OCI-LY7 (cell line): Measurements from ENCODE around the gene VAT1. TPM values are rescaled to one million over a fixed set of nuclear protein-coding genes. Genes with fewer than 3 reads are reported as not detected.

Source experiments
- total RNA-seq, 2 experiments: library from RNA; depleted of rRNA in 1 of 2; stranded (reverse); fragments of >200 nt in 1 of 2; shearing (Covaris generic) in 1 of 2; gene quantifications; 2 replicates each; pipeline ENCODE4 v1.2.3, GENCODE V29; 2014 to 2022

Gene VAT1
- total RNA-seq, 2 experiments from 2014 or later = 26.2 to 51.3 TPM

Other genes starting within 250 kb of the VAT1 start
- gene VPS25, start 248.9 kb downstream of the VAT1 start, total RNA-seq (2014; rRNA removed; shearing (Covaris generic)) = 70.7 and 78.4 TPM in 2 replicates
- gene VPS25, start 248.9 kb downstream of the VAT1 start, total RNA-seq (2022) = 83.9 and 84.1 TPM in 2 replicates
- gene WNK4, start 241.8 kb downstream of the VAT1 start, total RNA-seq (2014; rRNA removed; shearing (Covaris generic)) = 1.2 and 2.4 TPM in 2 replicates
- gene WNK4, start 241.8 kb downstream of the VAT1 start, total RNA-seq (2022) = 8.3 and 10.9 TPM in 2 replicates
- gene COA3, start 223.7 kb downstream of the VAT1 start, total RNA-seq (2014; rRNA removed; shearing (Covaris generic)) = 36.6 and 38.2 TPM in 2 replicates
- 32.1 and 34.9 TPM in 2 replicates for gene COA3, start 223.7 kb downstream of the VAT1 start, total RNA-seq (2022)
- gene CNTD1, start 223.5 kb downstream of the VAT1 start, total RNA-seq (2014; rRNA removed; shearing (Covaris generic)) = 0.06 TPM in 1 of 2 replicates, not detected in the other
- not detected in 2 replicates for gene CNTD1, start 223.5 kb downstream of the VAT1 start, total RNA-seq (2022)
- gene BECN1, start 198.1 kb downstream of the VAT1 start, total RNA-seq (2014; rRNA removed; shearing (Covaris generic)) = 75.7 and 103 TPM in 2 replicates
- 73.2 and 78.8 TPM in 2 replicates for gene BECN1, start 198.1 kb downstream of the VAT1 start, total RNA-seq (2022)
- gene PSME3, start 189.0 kb downstream of the VAT1 start, total RNA-seq (2014; rRNA removed; shearing (Covaris generic)) = 80.3 and 81.9 TPM in 2 replicates
- gene PSME3, start 189.0 kb downstream of the VAT1 start, total RNA-seq (2022) = 122 and 167 TPM in 2 replicates
- gene AOC2, start 177.8 kb downstream of the VAT1 start, total RNA-seq (2014; rRNA removed; shearing (Covaris generic)) = 2.0 and 3.3 TPM in 2 replicates
- gene AOC2, start 177.8 kb downstream of the VAT1 start, total RNA-seq (2022) = 5.0 and 5.4 TPM in 2 replicates
- 0.23 and 0.73 TPM in 2 replicates for gene AOC3, start 171.2 kb downstream of the VAT1 start, total RNA-seq (2014; rRNA removed; shearing (Covaris generic))
- gene AOC3, start 171.2 kb downstream of the VAT1 start, total RNA-seq (2022) = 2.5 and 3.6 TPM in 2 replicates
- gene G6PC1, start 121.6 kb downstream of the VAT1 start, total RNA-seq (2014; rRNA removed; shearing (Covaris generic)) = 0.85 and 1.1 TPM in 2 replicates
- gene G6PC1, start 121.6 kb downstream of the VAT1 start, total RNA-seq (2022) = 1.9 and 2.6 TPM in 2 replicates
- gene AARSD1, start 57.9 kb downstream of the VAT1 start, total RNA-seq (2014; rRNA removed; shearing (Covaris generic)) = 24.0 and 26.9 TPM in 2 replicates
- gene AARSD1, start 57.9 kb downstream of the VAT1 start, total RNA-seq (2022) = 31.0 and 31.7 TPM in 2 replicates
- gene PTGES3L, start 42.3 kb downstream of the VAT1 start, total RNA-seq (2014; rRNA removed; shearing (Covaris generic)) = 0.13 TPM in 1 of 2 replicates, not detected in the other
- gene PTGES3L, start 42.3 kb downstream of the VAT1 start, total RNA-seq (2022) = 0.68 and 2.1 TPM in 2 replicates
- gene RUNDC1, start 41.8 kb downstream of the VAT1 start, total RNA-seq (2014; rRNA removed; shearing (Covaris generic)) = 11.1 and 12.1 TPM in 2 replicates
- 18.6 and 22.5 TPM in 2 replicates for gene RUNDC1, start 41.8 kb downstream of the VAT1 start, total RNA-seq (2022)
- gene RPL27, start 24.0 kb downstream of the VAT1 start, total RNA-seq (2014; rRNA removed; shearing (Covaris generic)) = 1,550 and 2,299 TPM in 2 replicates
- 1,241 and 1,313 TPM in 2 replicates for gene RPL27, start 24.0 kb downstream of the VAT1 start, total RNA-seq (2022)
- 3.8 and 6.3 TPM in 2 replicates for gene IFI35, start 15.6 kb downstream of the VAT1 start, total RNA-seq (2014; rRNA removed; shearing (Covaris generic))
- gene IFI35, start 15.6 kb downstream of the VAT1 start, total RNA-seq (2022) = 8.6 and 10.6 TPM in 2 replicates
- not detected in 2 replicates for gene RND2, start 2.8 kb upstream of the VAT1 start, total RNA-seq (2014; rRNA removed; shearing (Covaris generic))
- 0.30 TPM in 1 of 2 replicates, not detected in the other for gene RND2, start 2.8 kb upstream of the VAT1 start, total RNA-seq (2022)
- 112 and 134 TPM in 2 replicates for gene BRCA1, start 103.0 kb upstream of the VAT1 start, total RNA-seq (2014; rRNA removed; shearing (Covaris generic))
- gene BRCA1, start 103.0 kb upstream of the VAT1 start, total RNA-seq (2022) = 130 and 135 TPM in 2 replicates
- gene NBR1, start 148.8 kb upstream of the VAT1 start, total RNA-seq (2014; rRNA removed; shearing (Covaris generic)) = 15.2 and 16.2 TPM in 2 replicates
- gene NBR1, start 148.8 kb upstream of the VAT1 start, total RNA-seq (2022) = 38.6 and 48.3 TPM in 2 replicates
- 7.1 and 9.4 TPM in 2 replicates for gene TMEM106A, start 189.5 kb upstream of the VAT1 start, total RNA-seq (2014; rRNA removed; shearing (Covaris generic))
- gene TMEM106A, start 189.5 kb upstream of the VAT1 start, total RNA-seq (2022) = 17.1 and 19.1 TPM in 2 replicates
- gene CCDC200, start 206.2 kb upstream of the VAT1 start, total RNA-seq (2014; rRNA removed; shearing (Covaris generic)) = not detected in 2 replicates
- not detected in 2 replicates for gene CCDC200, start 206.2 kb upstream of the VAT1 start, total RNA-seq (2022)
- gene RNU2-1, start 211.6 kb upstream of the VAT1 start, total RNA-seq (2014; rRNA removed; shearing (Covaris generic)) = not detected in 2 replicates
- 7,263 and 7,340 TPM in 2 replicates for gene RNU2-1, start 211.6 kb upstream of the VAT1 start, total RNA-seq (2022)